ENCODE results near the gene C16orf95.

Gene C16orf95

GRCh38 chr16:87330646-87331045 is 13.5 kb upstream of the C16orf95 start:
- DNase-seq = no peak

- no peak for DNase-seq
Measured at GRCh38 chr16:87330257-87330624, 13.0 kb upstream of the C16orf95 start.

GRCh38 chr16:87329436-87330256 is 12.5 kb upstream of the C16orf95 start:
- no peak for DNase-seq

- DNase-seq = no peak
Measured at GRCh38 chr16:87328846-87329245, 11.7 kb upstream of the C16orf95 start.

- DNase-seq = no peak
Measured at GRCh38 chr16:87327798-87328495, 10.8 kb upstream of the C16orf95 start.

- DNase-seq = no peak
Measured at GRCh38 chr16:87326151-87326571, 9.0 kb upstream of the C16orf95 start.

GRCh38 chr16:87325423-87325858 is 8.2 kb upstream of the C16orf95 start:
- no peak for DNase-seq

- DNase-seq = peak; percentile 18
Measured at GRCh38 chr16:87324411-87325275, 7.5 kb upstream of the C16orf95 start.

- DNase-seq = no peak
Measured at GRCh38 chr16:87323727-87324410, 6.7 kb upstream of the C16orf95 start.

- no peak for DNase-seq
Measured at GRCh38 chr16:87322833-87323726, 5.9 kb upstream of the C16orf95 start.

GRCh38 chr16:87322360-87322759 is 5.2 kb upstream of the C16orf95 start:
- DNase-seq = no peak

GRCh38 chr16:87321336-87322107 is 4.3 kb upstream of the C16orf95 start:
- DNase-seq = no peak

GRCh38 chr16:87320510-87321227 is 3.5 kb upstream of the C16orf95 start:
- no peak for DNase-seq

GRCh38 chr16:87319997-87320491 is 2.9 kb upstream of the C16orf95 start:
- DNase-seq = no peak

- no peak for DNase-seq
Measured at GRCh38 chr16:87319011-87319410, 1.8 kb upstream of the C16orf95 start.

GRCh38 chr16:87317750-87318644 is 805 bp upstream of the C16orf95 start:
- DNase-seq = no peak

GRCh38 chr16:87316450-87316922 is 706 bp downstream of the C16orf95 start:
- no peak for DNase-seq

- no peak for DNase-seq
Measured at GRCh38 chr16:87314990-87315420, 2.2 kb downstream of the C16orf95 start.

- DNase-seq = no peak
Measured at GRCh38 chr16:87312008-87312407, 5.2 kb downstream of the C16orf95 start.

Measured in activated effector memory CD4-positive, alpha-beta T cell treated with Interleukin-2 at 50 U/mL for 16 hours (primary cell).